HG03045 (cell line): ENCODE measurements around the gene ARMC12.

Experiments used
- ATAC-seq: cut with Tn5 transposase; IDR thresholded peaks from one replicate; pipeline ENCODE4 v1.9.1; 2021; ENCODE audit warnings: mild to moderate bottlenecking, moderate library complexity; ENCODE audit not compliant: unreplicated experiment

The ARMC12 gene

DNA sequence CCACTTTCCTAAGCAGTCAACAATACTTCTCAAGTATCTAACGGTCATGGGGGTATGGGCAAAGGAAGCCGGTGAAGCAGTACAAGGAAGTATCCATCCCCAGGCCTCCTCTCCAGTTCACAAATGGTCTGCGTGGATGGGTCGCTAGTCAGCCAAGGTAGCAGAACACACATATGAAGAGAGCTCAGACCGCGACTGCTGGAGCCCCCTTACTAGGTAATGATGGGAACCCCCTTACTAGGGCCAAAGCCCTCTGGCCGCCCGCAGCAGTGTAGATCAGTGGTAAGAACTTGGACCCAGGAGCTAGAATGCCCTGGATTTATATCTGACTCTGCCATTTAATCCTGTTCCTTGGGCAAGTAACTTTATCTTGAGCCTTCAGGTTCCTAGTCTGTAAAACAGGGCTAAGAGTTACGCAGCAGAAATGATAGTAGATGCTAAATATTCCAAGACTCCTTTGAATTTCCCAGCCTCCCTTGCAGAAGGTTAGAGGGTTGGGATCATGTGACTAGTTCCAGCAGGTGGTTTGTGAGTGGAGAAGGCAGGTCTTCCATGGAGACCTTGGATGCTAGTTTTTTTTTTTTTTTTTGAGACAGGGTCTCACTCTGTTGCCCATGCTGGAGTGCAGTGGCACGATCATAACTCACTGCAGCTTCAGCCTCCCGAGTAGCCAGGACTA lies 37.4 kb downstream of the ARMC12 start:
- no peak for ATAC-seq

DNA sequence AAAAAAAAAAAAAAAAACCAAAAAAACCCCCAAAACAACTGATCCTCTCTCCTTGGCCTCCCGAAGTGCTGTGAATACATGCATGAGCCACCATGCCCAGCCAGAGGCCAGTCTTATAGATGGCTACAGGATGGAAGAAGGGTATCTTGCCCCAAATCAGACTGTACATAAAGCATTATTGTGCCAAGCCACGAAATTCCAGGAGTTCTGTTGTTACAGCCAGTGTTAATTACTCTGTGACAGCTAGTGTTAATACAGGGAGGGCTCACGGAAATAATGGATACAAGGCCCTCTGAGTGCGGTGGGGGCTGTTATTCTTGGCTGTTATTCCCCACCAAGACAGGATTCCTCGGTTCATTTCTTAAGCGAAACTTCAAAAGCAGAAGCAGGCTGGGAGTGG lies 38.2 kb downstream of the ARMC12 start:
- no peak for ATAC-seq

DNA sequence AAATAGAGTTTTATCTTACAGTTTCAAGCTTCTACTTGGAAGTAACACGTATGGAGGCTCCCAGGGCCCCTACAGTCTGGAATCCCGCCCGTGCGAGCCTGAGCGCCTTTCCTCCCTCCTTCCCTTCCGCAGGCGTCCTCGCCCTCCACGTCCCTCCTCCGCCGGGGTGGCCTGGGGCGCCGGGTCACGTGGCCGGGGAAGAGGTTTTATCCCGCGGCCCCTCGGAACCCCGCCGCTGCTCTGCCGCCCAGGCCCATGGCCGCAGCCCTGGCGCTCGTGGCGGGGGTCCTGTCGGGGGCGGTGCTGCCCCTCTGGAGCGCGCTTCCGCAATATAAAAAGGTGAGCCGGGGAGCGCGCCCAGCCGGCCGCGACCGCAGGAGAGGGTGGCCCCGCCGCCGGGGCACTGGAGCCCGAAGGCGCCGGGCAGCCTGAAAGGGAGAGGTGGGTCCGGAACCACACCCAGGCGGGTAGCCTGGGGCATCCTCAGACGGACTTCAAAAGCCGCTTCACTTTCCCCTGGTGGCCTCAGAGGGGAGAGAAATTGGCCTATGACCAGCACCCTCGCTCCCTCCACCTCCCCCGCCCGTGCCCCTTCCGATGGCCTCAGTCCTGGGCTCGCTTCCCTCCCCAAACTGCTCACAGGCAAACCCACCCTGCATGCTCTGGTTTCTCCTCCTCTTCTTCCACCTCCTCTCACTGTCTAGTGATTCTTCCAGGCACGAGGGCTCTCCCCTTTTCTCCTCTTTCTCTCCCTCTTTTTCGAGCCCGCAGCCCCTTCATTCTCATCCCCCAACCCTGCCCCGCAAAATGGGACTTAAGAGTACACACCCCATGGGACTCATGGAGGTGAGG lies 39.8 kb downstream of the ARMC12 start, which contains the start of gene CLPSL2:
TSS of gene CLPSL2 (plus strand) at position 235 of the 852 bp plus-strand sequence. CDS start at position 256, 21 bp downstream.
- ATAC-seq = no peak

DNA sequence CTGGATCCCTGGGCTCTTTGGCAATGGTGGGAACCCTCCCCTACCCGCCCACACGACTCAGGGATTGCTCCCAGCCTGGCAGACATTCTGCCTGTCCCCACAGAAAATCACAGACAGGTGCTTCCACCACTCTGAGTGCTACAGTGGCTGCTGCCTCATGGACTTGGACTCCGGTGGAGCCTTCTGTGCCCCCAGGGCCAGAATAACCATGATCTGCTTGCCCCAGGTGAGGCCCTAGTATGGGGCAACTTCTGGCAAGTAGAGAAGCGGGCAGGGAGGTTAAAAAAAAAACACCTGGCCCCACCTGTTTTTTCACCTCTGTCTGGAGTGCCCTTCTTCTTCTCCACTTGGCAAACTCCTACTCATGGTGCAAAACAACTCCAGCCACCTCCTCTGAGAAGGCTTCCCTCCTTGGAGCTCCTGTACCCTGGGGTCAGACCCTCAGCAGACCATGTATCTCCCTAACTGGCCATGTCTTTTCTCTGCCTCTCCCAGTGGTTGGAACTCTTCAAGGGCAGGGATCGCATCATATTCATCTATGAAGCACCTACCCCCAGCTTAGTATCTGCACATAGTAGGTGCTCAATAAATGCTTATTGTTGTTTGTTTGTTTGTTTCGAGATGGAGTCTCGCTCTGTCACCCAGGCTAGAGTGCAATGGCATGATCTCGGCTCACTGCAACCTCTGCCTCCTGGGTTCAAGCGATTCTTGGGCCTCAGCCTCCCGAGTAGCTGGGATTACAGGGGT lies 40.7 kb downstream of the ARMC12 start:
- ATAC-seq = no peak

DNA sequence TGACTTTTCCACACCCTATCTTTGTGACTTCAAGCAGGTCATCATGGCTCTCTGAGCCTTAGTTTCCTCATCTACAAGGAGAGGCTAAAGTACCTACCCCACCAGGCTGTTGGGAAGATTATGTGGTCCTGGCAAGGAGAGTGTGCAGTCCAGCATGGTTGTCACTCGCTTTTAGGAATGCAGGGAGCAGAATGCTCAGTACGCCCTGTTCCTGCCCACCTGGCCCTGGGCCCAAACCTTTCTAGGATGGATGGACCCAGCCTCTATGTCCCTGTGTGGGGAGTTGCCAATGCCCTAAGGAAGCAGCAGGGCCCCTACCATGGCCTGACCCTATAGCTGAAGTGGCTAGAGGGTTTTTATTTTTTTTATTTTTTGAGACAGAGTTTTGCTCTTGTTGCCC lies 41.6 kb downstream of the ARMC12 start:
- ATAC-seq = no peak

DNA sequence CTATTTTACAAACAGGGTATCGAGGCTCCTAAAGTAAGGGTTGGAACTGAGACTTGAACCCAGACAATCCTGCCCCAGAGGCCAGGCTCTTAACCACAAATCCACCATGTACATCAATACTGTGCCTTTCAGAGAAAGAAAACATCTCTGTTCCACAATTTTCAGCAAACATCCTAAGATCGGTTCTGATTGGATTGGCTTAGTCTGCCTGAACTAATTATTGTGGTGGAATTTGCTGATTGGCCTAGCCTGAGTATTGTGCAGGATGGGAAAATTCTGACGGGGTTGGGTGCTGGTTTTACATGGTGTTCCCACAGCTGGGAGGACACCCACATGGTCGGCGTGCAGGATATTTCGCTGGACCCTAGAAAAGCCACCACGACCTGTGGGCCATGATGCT lies 43.9 kb downstream of the ARMC12 start, which contains the start of gene CLPSL1:
TSS of gene CLPSL1 (plus strand) at position 301 of the 400 bp plus-strand sequence. CDS start at position 393, 92 bp downstream.
- ATAC-seq = no peak

DNA sequence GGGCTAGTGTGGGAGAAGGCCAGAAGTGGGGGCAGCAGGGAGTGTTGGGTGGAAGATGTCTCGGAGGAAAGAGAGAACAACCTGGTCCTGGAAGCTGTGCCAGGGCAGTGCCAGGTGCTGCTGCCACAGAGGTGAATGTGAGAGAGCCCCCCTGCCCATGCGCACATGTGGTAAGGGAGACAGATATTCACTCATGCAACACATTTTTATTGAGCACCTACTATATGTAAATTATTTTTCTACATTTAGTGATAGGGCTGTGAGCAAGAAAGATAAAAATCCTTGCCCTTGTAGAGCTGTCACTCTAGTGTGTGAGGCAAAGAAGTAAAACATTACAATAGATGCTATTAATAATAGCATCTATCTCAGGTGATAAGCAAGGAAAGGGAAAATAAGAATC lies 44.5 kb downstream of the ARMC12 start:
- no peak for ATAC-seq

DNA sequence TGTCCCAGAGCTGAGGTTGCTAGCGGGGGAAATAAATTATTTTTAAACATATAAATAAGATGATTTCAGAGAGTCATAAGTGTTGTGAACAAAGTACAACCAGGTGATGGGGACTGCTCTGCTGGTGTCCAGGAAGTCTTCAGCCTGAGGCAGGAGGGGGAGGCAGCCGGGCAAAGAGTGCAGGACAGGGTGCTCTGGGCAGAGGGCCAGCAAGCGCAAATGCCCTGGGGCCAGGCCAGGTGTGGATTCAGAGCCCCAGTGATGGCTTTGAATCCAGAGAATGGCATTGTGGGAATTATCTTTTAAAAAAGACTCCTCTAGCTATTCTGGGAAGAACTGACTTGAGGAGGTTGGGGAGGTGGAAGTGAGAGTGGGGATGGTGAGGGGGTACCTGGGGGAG lies 45.6 kb downstream of the ARMC12 start:
- no peak for ATAC-seq

DNA sequence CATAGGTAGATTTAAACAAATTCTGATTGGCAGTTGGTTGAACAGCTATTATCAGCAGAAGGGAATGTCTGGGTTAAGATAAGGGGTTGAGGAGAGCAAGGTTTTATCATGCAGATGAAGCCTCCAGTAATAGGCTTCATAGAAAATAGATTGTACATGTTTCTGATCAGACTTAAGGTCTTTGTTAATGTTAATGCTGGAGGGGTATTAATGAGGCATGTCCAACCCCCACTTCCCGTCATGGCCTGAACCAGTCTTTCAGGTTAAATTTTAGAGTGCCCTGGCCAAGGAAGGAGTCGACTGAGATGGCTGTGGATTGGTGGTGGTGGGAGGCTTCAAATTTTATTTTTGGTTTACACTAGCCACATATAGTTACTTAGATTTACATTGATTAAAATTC lies 47.4 kb downstream of the ARMC12 start:
- ATAC-seq = no peak

DNA sequence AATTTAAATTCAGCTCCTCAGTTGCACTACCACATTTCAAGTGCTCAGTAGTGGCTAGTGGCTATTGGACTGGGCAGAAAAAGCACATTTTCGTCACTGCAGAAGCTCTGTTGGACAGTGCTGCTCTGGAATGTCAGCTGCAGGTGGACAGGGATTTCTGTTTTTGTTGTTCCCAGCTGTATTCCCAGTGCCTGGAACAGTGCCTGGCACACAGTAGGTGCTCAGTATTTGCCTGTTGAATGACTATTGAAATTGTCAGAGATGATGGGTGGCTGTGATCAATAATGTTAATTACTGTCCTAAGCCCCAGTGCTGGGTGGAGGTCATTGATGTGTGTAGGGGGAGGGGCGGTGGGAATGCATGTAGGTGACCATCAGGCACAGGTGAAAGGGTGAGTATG lies 49.4 kb downstream of the ARMC12 start:
- ATAC-seq = no peak

DNA sequence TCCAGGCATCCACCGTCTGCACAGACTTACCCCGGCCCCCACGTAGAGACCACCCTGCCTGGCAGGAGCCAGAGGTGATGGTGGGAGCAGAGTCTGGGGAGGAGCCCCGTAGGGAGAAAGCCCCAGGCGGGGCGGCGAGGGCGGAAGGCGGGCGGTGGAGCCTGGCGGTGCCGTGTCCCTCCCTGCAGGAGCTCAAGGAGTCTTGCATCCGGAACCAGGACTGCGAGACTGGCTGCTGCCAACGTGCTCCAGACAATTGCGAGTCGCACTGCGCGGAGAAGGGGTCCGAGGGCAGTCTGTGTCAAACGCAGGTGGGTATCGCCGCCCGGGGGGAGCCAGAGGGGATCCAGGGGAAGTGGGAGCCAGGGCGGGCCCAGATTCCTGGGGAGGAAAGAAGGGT lies 50.0 kb downstream of the ARMC12 start:
- no peak for ATAC-seq

DNA sequence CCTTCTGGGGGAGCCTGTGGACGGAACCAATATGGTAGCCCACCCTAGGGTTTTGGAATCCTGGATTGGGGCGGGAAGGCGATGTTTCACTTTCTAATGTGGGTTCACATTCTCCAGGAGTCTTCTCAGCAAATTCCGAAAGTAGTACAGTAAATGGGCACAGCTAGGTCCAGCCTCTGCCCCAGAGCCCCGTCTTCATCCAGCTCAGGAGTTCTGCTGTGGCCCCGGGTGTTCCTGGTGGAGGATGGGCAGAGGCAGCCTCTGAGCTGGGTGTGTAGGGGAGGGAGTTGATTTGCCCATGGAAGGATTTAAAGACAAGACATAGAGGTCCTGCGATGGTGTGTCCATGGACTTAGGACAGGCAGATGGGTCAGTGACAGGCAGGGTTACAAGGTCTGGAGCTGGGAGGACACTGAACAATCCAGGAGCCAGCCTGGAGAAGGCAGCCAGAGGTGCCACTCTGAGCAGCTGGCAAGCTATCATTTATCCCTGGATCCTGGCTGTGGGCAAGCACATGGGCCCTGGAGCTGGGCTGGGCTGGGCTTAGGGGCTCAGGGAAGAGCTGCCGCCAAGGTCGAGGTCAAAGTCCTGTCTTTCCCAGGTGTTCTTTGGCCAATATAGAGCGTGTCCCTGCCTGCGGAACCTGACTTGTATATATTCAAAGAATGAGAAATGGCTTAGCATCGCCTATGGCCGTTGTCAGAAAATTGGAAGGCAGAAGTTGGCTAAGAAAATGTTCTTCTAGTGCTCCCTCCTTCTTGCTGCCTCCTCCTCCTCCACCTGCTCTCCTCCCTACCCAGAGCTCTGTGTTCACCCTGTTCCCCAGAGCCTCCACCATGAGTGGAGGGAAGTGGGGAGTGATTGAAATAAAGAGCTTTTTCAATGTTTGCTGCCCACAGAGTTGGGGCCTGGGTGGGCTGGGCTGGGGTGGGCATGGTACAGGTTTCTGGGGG lies 50.7 kb downstream of the ARMC12 start:
- ATAC-seq = no peak

DNA sequence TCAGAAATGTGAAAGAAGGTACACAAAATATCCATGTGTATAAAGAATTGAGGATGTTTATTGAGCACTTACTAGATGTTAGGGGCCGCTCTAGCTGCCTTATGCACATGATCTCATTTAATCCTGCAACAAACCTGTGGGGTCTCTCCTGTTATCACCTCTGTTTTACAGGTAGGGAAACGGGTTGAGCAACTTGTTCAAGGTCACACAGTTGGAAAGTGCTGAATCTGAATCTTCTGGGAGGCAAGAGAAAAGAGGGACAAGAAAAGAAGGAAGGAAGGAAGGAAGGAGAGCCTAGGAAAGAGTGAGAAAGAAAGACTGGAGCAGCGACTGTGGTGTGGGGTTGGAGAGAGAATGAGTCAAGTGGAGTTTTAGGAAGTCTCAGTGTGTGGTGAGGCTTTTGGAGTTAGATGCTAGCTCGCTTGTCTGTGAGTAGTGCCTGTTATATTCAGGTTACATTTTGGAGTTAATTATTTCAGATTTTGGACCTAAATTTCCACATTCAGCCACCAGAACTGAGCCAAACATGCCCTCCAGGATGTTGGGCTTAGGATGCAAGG lies 51.7 kb downstream of the ARMC12 start:
- ATAC-seq = no peak

DNA sequence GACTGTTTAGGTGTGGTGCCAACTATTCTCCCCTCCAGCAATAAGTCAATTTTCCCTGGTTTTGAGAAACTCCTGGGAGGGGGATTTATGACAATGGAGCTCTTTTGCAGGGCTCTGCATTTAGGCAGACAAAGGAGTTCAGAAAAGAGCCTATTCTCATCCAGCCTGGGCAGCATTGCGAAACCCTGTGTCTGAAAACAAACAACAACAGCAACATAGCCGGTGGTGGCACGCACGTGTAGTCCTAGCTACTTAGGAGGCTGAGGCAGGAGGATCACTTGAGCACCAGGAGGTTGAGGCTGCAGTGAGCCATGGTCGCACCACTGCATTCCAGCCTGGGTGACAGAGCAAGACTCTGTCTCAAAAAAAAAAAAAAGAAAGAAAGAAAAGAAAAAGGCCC lies 53.9 kb downstream of the ARMC12 start:
- ATAC-seq = no peak

DNA sequence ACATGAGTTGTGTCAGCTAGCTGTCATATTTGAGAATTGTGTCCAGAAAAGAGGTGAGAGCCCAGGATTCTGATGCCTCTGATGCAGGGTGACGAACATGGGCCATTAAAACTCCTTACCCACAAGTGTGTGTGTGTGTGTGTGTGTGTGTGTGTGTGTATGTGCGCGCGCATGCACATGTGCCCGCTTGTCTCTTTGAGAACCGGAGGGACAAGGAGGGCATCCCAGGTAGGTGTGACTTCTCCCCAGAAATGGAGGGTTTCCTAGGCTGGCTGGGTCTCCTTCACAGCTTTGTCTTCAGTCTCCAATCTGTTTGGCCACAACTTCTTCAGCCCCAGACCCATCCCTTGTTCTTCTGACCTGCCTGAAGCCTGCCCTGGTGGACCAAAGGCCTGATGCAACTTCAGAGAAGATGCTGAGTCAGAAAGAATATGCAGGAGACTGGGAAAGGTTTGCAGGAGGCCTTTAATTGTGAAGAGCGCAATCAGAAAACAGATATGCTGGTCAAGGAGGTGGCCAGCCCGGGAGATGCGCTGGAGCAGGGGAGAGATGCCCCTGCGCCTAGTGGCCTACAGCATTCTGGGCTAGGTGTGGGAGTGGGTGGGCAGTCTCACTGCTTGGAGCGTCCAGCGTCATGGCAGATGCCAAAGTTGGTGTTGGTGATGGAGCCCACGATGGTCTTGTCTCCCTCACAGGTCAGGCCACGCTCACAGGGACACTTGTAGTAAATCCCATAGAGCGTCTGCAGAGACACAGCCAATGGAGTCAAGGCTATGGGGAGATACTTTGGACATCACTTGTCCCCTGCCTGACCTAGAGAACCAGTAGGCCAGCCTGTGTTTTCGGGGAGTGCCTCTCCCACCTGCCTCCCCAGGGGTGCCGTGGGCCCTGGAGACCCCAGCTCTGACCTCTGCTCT lies 58.0 kb downstream of the ARMC12 start:
- ATAC-seq = no peak

DNA sequence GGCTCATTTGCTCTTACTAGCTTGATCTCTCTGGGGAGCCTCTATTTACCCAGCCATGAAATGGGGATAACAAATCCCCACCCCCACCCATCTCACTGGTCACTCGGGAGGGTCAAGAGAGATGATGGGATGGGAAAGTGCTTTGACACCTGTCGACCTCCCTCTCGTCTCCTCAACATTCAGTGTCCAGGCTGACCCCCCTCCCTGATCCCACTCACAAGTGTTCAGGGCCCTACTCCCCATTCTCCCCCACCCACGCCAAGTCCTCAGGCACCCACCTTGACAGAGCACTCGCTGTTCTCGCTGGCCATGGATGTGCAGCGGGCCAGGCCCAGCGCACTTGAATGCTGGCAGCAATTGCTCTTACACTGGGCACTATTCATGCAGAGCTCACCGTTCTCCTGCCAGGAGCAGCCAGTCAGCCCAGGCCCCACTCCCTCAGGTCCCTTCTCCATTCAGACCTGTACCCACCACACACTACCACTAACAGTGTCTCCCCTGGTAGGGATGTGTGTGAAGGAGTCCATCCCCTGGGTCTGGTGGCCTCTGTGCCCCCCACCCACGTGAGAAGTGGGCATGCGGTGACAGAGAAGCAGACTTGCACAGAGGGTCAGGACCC lies 58.7 kb downstream of the ARMC12 start:
- ATAC-seq = no peak

DNA sequence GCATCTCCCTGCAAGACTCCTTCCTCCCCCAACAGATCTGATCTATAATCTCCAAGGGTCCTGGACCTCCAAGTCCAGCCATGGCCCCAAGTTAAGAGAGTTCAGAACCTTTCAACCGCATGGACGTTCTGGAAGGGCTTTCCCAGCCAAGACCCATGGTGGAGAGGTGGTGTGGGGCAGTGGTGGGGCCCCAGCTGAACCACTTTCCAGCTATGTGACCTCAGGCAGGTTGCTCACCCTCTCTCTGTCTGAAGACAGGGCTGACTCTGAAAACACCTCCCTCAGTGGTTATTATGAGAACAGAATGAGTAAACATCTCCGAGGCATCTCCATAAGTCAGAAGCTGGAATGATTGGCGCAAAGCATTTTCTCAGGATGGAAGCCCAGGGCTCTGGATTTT lies 59.4 kb downstream of the ARMC12 start:
- ATAC-seq = no peak

DNA sequence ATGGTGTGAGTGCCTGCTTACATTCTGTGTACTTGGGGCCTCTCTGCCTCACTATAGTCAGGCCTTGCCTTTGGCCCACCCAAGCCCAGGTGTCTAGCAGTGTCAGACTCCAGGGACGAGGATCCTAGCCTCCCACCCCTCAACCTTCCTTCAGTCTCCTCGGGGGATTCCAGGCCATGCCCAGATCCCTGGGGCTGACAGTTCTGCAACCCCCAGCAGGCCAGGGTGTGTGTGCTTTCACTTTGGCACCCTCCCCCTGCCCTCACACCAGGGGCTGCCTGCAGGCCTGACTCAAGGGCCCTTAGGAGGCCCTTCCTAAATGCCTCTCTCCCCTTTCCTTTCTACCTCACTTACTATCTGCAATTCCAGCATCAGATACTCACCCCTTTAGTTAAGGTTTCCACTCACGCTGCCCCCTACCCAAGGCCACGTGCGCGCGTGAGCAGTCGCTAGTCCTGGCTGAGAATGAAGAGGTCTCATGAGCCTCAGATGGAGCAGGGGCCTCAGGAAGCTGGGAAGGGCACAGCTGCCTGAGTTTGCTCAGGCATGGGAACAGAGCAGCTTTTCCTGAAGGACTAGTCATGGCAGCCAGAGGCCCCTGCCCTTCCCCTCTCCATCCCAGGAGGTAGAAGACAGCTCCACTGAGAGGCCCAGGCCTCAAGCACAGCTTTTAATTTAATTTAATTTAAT lies 61.1 kb downstream of the ARMC12 start:
- no peak for ATAC-seq
